Neural progenitor cell (in vitro differentiated cells): ENCODE data around the gene PTPN11. TPM values are rescaled to one million over a fixed set of nuclear protein-coding genes. Genes with fewer than 3 reads are reported as not detected.
A peak's percentile ranks its signal among the peaks of the same experiment; 100 is the strongest.
"Not testable (repeated sequence)": the region's sequence is repeated elsewhere in the genome, so short reads cannot be mapped to it uniquely, and the experiment has no call there.

Source experiments
- DNase-seq: peaks from one replicate; pipeline ENCODE4 v3.0.0-alpha.2; 2016; ENCODE audit warnings: low spot score
- H2AFZ ChIP-seq: fragments of 200-600 bp; sonication (generic); replicated peaks from 2 replicates; pipeline ENCODE4 v1.6.1; 2016; ENCODE audit warnings: antibody characterized with exemption
- H3F3A ChIP-seq: fragments of 200-600 bp; sonication (generic); 2 replicates; pipeline ENCODE4 v1.6.1; 2016; ENCODE audit warnings: antibody characterized with exemption, low read depth
- H3K27ac ChIP-seq: fragments of 200-600 bp; sonication (generic); 2 replicates; pipeline ENCODE4 v1.5.1; 2016; ENCODE audit warnings: mild to moderate bottlenecking
- H3K27me3 ChIP-seq: fragments of 200-600 bp; sonication (generic); 2 replicates; pipeline ENCODE4 v1.6.1; 2016; ENCODE audit warnings: mild to moderate bottlenecking, moderate library complexity
- H3K36me3 ChIP-seq: fragments of 200-600 bp; sonication (generic); 2 replicates; pipeline ENCODE4 v1.5.1; 2016
- H3K4me1 ChIP-seq: fragments of 200-600 bp; sonication (generic); 2 replicates; pipeline ENCODE4 v1.6.1; 2016; ENCODE audit warnings: mixed run types
- H3K4me2 ChIP-seq: fragments of 200-600 bp; sonication (generic); 2 replicates; pipeline ENCODE4 v1.6.1; 2016
- H3K4me3 ChIP-seq: fragments of 200-600 bp; sonication (generic); 2 replicates; pipeline ENCODE4 v1.5.1; 2016
- H3K79me2 ChIP-seq: fragments of 200-600 bp; sonication (generic); 2 replicates; pipeline ENCODE4 v1.6.1; 2016; ENCODE audit warnings: low read depth
- H3K9ac ChIP-seq: fragments of 200-600 bp; sonication (generic); 2 replicates; pipeline ENCODE4 v1.6.1; 2016
- H3K9me3 ChIP-seq: fragments of 200-600 bp; sonication (generic); 2 replicates; pipeline ENCODE4 v1.5.1; 2016; ENCODE audit warnings: low read depth
- H4K20me1 ChIP-seq: fragments of 200-600 bp; sonication (generic); 2 replicates; pipeline ENCODE4 v1.6.1; 2016; ENCODE audit warnings: low read depth
- H3K27ac Mint-ChIP-seq: 3 replicates; pipeline ENCODE4 v1.8.0; 2021; ENCODE audit warnings: mixed read lengths
- H3K27me3 Mint-ChIP-seq: 2 replicates; pipeline ENCODE4 v1.8.0; 2022; ENCODE audit warnings: low read depth, mild to moderate bottlenecking, inconsistent platforms, moderate library complexity, mixed read lengths; ENCODE audit not compliant: insufficient read depth
- H3K36me3 Mint-ChIP-seq: 3 replicates; pipeline ENCODE4 v1.8.0; 2021; ENCODE audit warnings: mixed read lengths
- H3K4me1 Mint-ChIP-seq: 3 replicates; pipeline ENCODE4 v1.8.0; 2021; ENCODE audit warnings: mixed read lengths
- H3K4me3 Mint-ChIP-seq: 3 replicates; pipeline ENCODE4 v1.8.0; 2021; ENCODE audit warnings: mild to moderate bottlenecking, moderate library complexity, mixed read lengths
- H3K9me3 Mint-ChIP-seq: 3 replicates; pipeline ENCODE4 v1.8.0; 2020; ENCODE audit warnings: mixed read lengths
- CTCF ChIP-seq: fragments of 200-600 bp; sonication (generic); IDR thresholded peaks from 2 replicates; pipeline ENCODE4 v1.5.1; 2017; ENCODE audit warnings: antibody characterized with exemption, mild to moderate bottlenecking
- EZH2 ChIP-seq: fragments of 200-600 bp; sonication (generic); IDR thresholded peaks from 2 replicates; pipeline ENCODE4 v1.6.1; 2017; ENCODE audit warnings: antibody characterized with exemption, mild to moderate bottlenecking, moderate library complexity
- EZH2phosphoT487 ChIP-seq: fragments of 200-600 bp; sonication (generic); IDR thresholded peaks from 2 replicates; pipeline ENCODE4 v1.6.1; 2017; ENCODE audit warnings: antibody characterized with exemption
- total RNA-seq: library from RNA; depleted of rRNA; stranded (reverse); fragments of >200 nt; gene quantifications from 2 replicates; pipeline ENCODE4 v1.2.3, GENCODE V29; 2015; ENCODE audit warnings: low replicate concordance

PTPN11 gene
- total RNA-seq, 1 donor from 2014 or later = 85.2 TPM

DNA sequence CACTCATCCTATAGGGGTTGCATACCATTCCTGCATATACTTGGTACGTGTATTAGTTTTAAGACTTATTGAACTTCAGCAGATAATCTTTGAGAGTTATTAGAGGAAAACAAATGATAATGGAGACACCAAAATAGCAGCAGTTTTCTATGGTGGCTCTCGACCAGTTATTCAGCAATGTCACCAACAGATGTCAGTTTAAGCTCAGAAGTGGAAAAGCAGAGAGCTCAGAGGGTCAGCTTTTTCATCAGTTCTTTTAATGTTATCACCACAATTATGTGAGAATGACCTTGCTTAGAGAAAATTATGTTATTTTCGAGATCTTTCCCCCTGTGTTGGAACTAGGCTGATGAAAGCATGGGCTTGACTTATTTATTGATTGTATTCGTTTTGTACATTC, 32.0 kb downstream of the PTPN11 start:
- Mint-ChIP-seq H3K27me3 (peaks cover 2% of the 10 kb centered on the region), H3K27ac (no peak overlapping the region), H3K36me3 (peaks cover 19% of the 10 kb centered on the region), H3K9me3 (no peaks in the 10 kb centered on the region), H3K4me3 (no peak overlapping the region), H3K4me1 (no peaks in the 10 kb centered on the region)
- H3K27me3 ChIP-seq = no peaks in the 10 kb centered on the region
- H3K4me2 ChIP-seq = no peak overlapping the region
- no peaks in the 10 kb centered on the region for H3K79me2 ChIP-seq
- H3K4me3 ChIP-seq = no peak overlapping the region
- H3K9ac ChIP-seq = no peak overlapping the region
- H2AFZ ChIP-seq = no peak overlapping the region
- H3K9me3 ChIP-seq = no peaks in the 10 kb centered on the region
- peaks cover 3% of the 10 kb centered on the region for H3F3A ChIP-seq
- no peaks in the 10 kb centered on the region for H3K4me1 ChIP-seq
- TF ChIP-seq CTCF (peak; percentile 28), EZH2phosphoT487 (no peak), EZH2 (no peak)
- no peaks in the 10 kb centered on the region for H3K36me3 ChIP-seq
- DNase-seq = no peak
- H4K20me1 ChIP-seq = no peaks in the 10 kb centered on the region
- H3K27ac ChIP-seq = no peak overlapping the region

GRCh38 chr12:112456029-112456428, 37.3 kb downstream of the PTPN11 start:
- Histone ChIP-seq H3K79me2 (no peaks in the 10 kb centered on the region), H3K27ac (no peak overlapping the region), H3F3A (no peaks in the 10 kb centered on the region), H3K4me1 (no peaks in the 10 kb centered on the region), H3K4me3 (no peak overlapping the region), H3K36me3 (no peaks in the 10 kb centered on the region), H3K4me2 (no peak overlapping the region), H4K20me1 (no peaks in the 10 kb centered on the region), H2AFZ (no peak overlapping the region), H3K9ac (no peak overlapping the region), H3K9me3 (no peaks in the 10 kb centered on the region), H3K27me3 (no peaks in the 10 kb centered on the region)
- peaks cover 3% of the 10 kb centered on the region for H3K4me1 Mint-ChIP-seq
- no peaks in the 10 kb centered on the region for H3K9me3 Mint-ChIP-seq
- no peak for DNase-seq
- peaks cover 29% of the 10 kb centered on the region for H3K36me3 Mint-ChIP-seq
- no peak for TF ChIP-seq EZH2phosphoT487
- no peak overlapping the region for H3K27ac Mint-ChIP-seq
- H3K4me3 Mint-ChIP-seq = no peak overlapping the region
- H3K27me3 Mint-ChIP-seq = no peaks in the 10 kb centered on the region

DNA sequence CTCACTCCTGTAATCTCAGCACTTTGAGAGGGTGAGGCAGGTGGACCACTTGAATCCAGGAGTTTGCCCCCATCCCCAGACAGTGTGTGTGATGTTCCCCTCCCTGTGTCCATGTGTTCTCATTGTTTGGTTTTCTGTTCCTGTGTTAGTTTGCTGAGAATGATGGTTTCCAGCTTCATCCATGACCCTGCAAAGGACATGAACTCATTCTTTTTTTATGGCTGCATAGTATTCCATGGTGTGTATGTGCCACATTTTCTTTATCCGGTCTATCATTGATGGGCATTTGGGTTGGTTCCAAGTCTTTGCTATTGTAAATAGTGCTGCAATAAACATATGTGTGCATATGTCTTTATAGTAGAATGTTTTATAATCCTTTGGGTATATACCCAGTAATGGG, 38.4 kb downstream of the PTPN11 start:
- not testable (repeated sequence) for H3K4me2 ChIP-seq, H3K36me3 ChIP-seq, H3F3A ChIP-seq, H3K4me1 ChIP-seq, H3K9me3 Mint-ChIP-seq, H3K27ac Mint-ChIP-seq, H3K27me3 ChIP-seq, H3K27me3 Mint-ChIP-seq, H4K20me1 ChIP-seq, H3K79me2 ChIP-seq, H3K4me1 Mint-ChIP-seq, H3K27ac ChIP-seq, H3K4me3 ChIP-seq, H2AFZ ChIP-seq, H3K9me3 ChIP-seq, H3K4me3 Mint-ChIP-seq, H3K9ac ChIP-seq, DNase-seq
- H3K36me3 Mint-ChIP-seq = peaks cover 29% of the 10 kb centered on the region

DNA sequence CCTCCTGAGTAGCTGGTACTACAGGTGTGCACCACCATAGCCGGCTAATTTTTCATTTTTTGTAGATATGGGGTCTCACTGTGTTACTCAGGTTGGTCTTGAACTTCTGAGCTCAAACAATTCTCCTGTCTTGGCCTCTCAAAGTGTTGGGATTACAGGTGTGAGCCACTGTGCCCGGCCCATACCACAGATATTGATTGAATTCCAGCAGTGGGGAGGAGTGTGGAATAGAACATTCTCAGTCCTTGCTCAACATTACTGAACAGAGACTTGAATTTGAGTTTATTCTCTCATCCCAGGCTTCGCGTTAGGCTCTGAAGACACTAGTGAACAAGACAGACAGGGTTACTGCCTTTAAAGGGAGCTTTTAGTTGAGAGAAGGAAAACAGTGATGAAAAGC, 39.6 kb downstream of the PTPN11 start:
- Histone ChIP-seq H3K4me1 (no peaks in the 10 kb centered on the region), H2AFZ (no peak overlapping the region), H3K27me3 (no peaks in the 10 kb centered on the region), H3K79me2 (no peaks in the 10 kb centered on the region), H3K27ac (no peak overlapping the region), H4K20me1 (no peaks in the 10 kb centered on the region), H3K36me3 (no peaks in the 10 kb centered on the region), H3K9me3 (no peaks in the 10 kb centered on the region), H3K4me2 (no peak overlapping the region), H3F3A (no peaks in the 10 kb centered on the region), H3K4me3 (no peak overlapping the region), H3K9ac (no peak overlapping the region)
- Mint-ChIP-seq H3K27ac (no peak overlapping the region), H3K9me3 (no peaks in the 10 kb centered on the region), H3K36me3 (peaks cover 27% of the 10 kb centered on the region), H3K27me3 (no peaks in the 10 kb centered on the region), H3K4me3 (no peak overlapping the region), H3K4me1 (peaks cover 3% of the 10 kb centered on the region)
- no peak for DNase-seq
- no peak for TF ChIP-seq CTCF
